Epithelial cell of proximal tubule (primary cell): ENCODE data around the gene CLASP1. TPM values are rescaled to one million over a fixed set of nuclear protein-coding genes. Genes with fewer than 3 reads are reported as not detected.

Experiments
- DNase-seq: peaks from one replicate; pipeline ENCODE4 v3.0.0-alpha.2; 2011; ENCODE audit warnings: low read depth
- H3K4me3 ChIP-seq: 2 replicates; pipeline ENCODE4 v1.5.1; 2011; ENCODE audit warnings: low read depth, mild to moderate bottlenecking, low read length
- total RNA-seq: library from RNA; depleted of rRNA; stranded (reverse); fragments of >200 nt; gene quantifications from 2 replicates; pipeline ENCODE4 v1.2.3, GENCODE V29; 2015
- TF ChIP-seq, protein P1 (sequence below): conservative IDR thresholded peaks from 2 replicates; pipeline ENCODE4 v1.5.1; 2012; ENCODE audit warnings: low read depth, mild to moderate bottlenecking, low read length

Gene CLASP1
- total RNA-seq, 1 donor from 2014 or later = 35.0 TPM

DNA sequence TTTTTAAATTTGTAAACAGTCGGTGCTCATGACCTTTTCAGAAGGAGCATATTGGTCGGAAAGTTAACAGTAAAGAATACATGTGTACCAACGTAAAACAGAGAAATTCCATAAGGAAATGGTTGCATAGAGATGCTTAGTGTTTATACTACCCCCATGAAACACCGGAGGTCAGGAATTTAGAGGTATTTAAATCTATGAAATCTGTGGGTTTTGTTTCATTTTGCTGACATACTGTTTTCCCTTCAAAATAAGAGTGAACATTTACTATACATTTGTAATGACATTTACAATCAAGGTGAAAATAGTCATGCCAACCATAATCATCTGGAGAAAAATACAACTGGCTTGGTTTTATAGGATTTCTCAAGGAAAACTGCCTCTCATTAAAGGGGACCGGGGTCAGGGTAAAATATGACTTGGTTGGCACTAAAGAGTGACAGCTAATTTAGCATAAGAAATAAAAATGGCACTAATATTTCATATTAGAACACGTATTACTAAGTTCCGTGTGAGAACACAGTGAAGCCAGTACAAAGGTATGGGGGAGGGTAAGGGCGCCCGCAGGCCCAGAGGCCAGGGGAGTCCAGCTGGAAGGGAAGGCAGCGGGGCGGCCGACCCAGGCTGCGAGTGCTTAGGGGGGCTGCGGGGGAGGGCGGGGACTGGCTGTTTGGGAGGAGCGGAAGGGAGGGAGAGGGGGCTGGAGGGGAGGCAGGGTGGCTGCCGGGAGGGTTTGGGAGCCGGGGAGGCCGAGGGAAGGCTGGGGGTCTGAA lies 119.6 kb downstream of the CLASP1 start:
- no peak for DNase-seq
- TF ChIP-seq, protein P1, sequence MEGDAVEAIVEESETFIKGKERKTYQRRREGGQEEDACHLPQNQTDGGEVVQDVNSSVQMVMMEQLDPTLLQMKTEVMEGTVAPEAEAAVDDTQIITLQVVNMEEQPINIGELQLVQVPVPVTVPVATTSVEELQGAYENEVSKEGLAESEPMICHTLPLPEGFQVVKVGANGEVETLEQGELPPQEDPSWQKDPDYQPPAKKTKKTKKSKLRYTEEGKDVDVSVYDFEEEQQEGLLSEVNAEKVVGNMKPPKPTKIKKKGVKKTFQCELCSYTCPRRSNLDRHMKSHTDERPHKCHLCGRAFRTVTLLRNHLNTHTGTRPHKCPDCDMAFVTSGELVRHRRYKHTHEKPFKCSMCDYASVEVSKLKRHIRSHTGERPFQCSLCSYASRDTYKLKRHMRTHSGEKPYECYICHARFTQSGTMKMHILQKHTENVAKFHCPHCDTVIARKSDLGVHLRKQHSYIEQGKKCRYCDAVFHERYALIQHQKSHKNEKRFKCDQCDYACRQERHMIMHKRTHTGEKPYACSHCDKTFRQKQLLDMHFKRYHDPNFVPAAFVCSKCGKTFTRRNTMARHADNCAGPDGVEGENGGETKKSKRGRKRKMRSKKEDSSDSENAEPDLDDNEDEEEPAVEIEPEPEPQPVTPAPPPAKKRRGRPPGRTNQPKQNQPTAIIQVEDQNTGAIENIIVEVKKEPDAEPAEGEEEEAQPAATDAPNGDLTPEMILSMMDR = no peak
- peak overlapping the region; percentile 65 for H3K4me3 ChIP-seq

DNA sequence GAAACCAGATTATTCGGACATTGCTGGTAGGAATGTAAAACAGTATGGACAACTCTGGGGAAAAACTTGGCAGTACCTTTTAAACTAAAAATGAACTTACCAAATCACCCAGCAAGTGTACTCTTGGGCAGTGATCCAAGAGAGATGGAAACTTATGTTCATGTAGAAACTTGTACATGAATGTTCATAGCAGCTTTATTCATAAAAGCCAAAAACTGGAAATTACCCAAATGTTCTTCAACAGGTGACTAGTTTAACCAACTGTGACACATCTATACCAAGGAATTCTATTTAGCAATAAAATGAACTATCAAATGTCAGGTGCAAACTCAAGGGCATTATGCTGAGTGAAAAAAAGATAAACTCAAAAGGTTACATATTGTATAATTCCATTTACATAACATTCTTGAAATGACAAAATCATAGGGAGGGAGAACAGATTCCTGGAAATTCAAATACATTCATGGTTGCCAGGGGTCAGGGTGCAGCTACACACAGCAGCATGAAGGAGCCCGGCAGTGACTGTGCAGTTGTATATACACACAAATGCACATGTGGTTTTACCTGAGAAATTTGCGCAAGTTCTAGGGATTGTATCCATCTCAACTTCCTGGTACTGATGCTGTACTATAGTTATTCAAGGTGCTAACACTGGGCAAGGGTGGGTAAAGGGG lies 122.1 kb downstream of the CLASP1 start:
- no peak overlapping the region for H3K4me3 ChIP-seq
- DNase-seq = no peak
- TF ChIP-seq, protein P1 = no peak

DNA sequence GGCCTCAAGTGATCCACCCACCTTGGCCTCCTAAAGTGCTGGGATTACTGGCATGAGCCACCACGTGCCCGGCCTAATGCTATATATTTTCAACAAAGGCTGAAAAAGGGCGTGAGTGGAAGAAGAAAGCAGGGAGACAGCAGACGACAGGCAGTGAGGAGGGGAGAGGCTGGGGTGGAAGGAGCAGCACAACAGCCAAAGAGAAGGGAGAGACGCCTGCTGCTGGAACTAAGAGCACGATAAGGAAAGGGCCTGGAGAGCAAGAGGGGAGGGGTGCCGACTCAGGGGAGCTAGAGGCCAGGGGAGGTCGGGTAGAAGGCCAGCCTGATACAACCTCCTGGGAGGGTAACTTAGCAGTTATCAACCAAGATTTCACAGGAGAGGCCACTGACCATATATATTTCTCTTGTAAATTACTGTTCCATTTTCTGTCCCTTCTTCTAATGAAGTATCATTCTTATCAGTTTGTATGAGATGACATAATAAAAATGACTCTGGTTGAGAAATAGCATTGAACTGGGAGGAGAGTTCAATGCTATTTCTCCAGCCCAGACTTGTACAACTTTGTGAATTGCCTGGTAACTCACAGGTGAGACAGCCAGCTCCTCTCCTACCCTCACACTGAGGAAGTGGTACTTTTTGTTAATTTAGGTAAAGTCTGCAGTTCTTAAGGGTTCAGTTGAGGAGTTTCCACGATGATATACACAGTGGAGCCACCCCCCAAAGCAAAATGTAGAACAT lies 124.4 kb downstream of the CLASP1 start:
- TF ChIP-seq, protein P1 = no peak
- DNase-seq = no peak
- H3K4me3 ChIP-seq = no peak overlapping the region

DNA sequence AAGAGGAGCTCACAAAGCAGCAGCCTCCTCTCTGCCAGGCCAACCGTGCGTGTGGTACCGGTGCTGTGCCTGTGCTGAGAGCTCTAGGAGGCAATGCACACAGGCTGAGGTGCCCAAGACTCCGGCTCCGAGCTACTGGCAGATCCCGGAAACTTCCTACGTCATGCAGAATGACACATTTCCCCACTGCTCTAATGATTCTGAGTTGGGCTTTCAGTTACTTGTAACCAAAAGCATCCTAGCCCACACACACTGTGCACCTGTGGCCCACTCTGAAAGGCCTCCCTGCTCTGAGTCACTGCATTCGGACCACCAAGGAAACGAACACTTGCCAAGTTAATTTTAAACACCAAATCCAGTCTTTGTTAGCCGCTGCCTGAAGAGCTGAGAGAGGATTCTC lies 127.9 kb downstream of the CLASP1 start:
- DNase-seq = no peak
- no peak overlapping the region for H3K4me3 ChIP-seq
- TF ChIP-seq, protein P1 = no peak

DNA sequence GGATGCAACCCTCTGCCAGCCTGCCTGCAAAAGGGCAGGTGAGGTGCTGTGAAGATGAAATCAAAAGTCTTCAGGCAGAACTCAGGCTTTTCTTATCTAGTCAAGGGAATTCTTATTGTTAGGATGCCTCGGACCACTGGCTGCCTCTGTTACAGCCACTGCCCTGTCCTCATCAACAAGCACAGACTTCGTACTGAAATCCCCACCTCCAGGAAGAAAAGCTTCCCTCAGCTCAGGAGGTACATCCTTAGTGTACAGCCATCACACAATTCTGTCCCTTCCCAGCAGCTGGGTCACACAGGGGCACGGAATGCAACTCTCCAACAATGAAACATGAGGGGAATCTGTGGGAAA lies 128.6 kb downstream of the CLASP1 start:
- TF ChIP-seq, protein P1 = no peak
- no peak for DNase-seq
- no peak overlapping the region for H3K4me3 ChIP-seq

DNA sequence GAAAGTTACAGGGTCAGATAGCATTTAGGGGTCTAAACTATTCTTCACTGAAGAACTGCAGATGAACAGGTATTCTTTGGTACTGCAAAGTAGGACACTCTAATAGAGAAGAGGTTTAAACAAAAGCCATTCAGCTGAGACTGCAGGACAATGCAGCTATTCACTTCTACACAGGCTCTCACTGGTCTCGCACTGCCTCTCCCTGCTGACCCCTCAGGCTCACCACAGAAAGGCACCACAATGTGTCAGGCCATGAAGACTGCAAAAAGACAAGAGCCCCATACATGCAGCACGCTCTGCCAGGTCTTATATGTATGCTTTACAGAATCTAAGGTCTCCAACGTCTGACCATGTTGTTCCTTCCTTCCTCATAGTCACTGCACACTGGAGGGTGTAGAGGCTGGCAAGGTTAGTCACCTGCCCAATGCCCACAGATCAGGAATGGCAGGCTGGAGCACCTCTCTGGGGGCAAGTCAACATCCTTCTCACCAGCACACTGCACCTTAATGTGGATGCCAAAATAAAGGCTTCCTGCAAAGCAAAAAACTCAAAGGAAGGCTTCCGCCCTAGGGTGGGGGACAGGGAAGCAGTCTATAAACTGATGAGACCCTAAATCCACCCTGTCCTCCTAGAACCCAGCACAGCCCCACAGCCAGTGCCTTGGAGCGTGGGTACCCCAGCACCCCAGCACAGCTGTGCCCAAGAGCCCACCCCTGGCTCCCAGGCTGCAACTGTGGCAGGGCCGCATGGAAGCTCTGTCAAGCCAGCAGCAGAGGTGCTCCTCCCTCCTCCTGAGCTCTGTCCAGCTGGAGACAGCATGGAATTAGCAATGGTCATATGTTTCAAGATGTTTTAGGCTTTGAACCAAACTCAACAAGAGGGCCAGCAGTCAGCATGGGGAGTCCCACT lies 129.3 kb downstream of the CLASP1 start:
- no peak for DNase-seq
- no peak overlapping the region for H3K4me3 ChIP-seq
- TF ChIP-seq, protein P1 = no peak
